ENCODE data around the gene IQCC. TPM values are rescaled to one million over a fixed set of nuclear protein-coding genes. Genes with fewer than 3 reads are reported as not detected.
"Not testable (repeated sequence)": the region's sequence is repeated elsewhere in the genome, so short reads cannot be mapped to it uniquely, and the experiment has no call there.

IQCC gene
- 1 to 10 TPM in 2 of 4 donors, under 1 TPM in 1, not detected in 1; 1.00 to 2.0 (median 1.9) TPM for total RNA-seq

DNA sequence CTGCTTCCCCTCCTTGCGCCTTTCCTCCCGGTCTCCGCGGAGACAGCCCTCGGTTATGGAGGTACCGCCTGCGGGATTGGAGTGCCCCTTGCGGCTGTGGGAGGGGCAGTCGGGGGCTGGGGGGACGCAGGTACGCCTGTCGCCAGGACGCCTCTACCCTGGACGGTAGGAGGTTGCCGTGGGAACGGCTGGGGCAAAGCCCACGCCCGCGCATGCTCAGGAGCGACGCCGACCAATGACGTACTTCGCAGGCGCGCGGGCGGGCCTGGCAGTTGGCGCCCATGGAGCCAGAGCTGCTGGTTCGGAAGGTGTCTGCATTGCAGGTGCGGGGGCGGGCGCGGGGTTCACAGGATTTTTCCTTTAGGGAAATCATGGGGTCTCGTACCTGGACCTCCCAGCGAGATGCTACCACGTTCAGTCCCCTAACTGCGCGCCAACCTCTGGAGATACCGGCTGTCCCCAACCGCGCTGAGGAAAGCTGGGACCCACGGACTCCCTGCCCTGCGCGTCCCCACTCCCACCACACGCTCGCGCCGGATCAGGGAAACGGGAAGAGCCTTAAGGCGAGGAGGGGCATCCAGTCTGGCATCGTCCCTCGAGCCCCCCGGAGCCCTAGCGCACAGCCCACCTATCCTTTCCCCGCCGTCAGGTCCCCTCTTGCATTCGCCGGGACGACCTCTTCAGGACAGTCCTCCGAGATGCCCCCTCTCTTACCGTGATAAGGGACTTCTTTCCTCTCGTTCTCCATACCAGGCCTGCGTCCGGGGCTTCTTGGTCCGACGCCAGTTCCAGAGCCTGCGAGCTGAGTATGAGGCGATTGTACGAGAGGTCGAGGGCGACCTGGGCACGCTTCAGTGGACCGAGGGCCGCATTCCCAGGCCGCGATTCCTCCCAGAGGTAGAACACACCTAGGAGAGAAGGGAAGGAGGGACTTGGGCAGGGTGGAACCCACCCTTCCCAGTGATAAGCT is at the start of gene IQCC:
TSS of gene IQCC (plus strand) at position 271 of the 970 bp plus-strand sequence. CDS start at position 282, 11 bp downstream.
- H3K4me3 ChIP-seq = peak within 1 kb of the TSS; percentile 45 to 70 (median 58)
- in situ Hi-C loops (cut with MboI; ENCODE audit: low pct_ligation_motif_present in 1 of 4, low pct_unique_long_range_greater_than_20kb in 1 of 4, low sequenced_read_pairs in 3 of 4) (loop anchor here in 1 of 4 donors (25.0 kb wide), 1 partner anchor 182 kb away; the partner anchor contains the start of gene BSDC1), intact Hi-C loops (cut with DNase I; ENCODE audit: low total_unique reads) (no loop called here)
- WGBS, 2 donors (ENCODE audit: low coverage in 1 of 2) = 2% methylated on average over 75 of the region's 77 CpGs; no CpG with 5 or more reads in 1 of the 2 donors
- H3K9me3 ChIP-seq = no peaks in the 10 kb centered on the region
- H3K4me1 ChIP-seq = peaks cover 22 to 47% (median 39%) of the 10 kb centered on the region in 4 donors
- TF ChIP-seq, protein P1, sequence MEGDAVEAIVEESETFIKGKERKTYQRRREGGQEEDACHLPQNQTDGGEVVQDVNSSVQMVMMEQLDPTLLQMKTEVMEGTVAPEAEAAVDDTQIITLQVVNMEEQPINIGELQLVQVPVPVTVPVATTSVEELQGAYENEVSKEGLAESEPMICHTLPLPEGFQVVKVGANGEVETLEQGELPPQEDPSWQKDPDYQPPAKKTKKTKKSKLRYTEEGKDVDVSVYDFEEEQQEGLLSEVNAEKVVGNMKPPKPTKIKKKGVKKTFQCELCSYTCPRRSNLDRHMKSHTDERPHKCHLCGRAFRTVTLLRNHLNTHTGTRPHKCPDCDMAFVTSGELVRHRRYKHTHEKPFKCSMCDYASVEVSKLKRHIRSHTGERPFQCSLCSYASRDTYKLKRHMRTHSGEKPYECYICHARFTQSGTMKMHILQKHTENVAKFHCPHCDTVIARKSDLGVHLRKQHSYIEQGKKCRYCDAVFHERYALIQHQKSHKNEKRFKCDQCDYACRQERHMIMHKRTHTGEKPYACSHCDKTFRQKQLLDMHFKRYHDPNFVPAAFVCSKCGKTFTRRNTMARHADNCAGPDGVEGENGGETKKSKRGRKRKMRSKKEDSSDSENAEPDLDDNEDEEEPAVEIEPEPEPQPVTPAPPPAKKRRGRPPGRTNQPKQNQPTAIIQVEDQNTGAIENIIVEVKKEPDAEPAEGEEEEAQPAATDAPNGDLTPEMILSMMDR (IDR thresholded peaks at IDR 0.05) = no peak
- TF ChIP-seq POLR2A (IDR thresholded peaks at IDR 0.05) (peak; percentile 76), EP300 (IDR thresholded peaks at IDR 0.05; ENCODE audit: low read depth) (no peak), POLR2AphosphoS5 (IDR thresholded peaks at IDR 0.05) (peak; percentile 80 to 91 (median 80))
- no peaks in the 10 kb centered on the region for H3K27me3 ChIP-seq
- no peaks in the 10 kb centered on the region for H3K36me3 ChIP-seq
- H3K27ac ChIP-seq = peak within 1 kb of the TSS; percentile 42 to 75 (median 65)
- DNase-seq = peak; percentile 90

DNA sequence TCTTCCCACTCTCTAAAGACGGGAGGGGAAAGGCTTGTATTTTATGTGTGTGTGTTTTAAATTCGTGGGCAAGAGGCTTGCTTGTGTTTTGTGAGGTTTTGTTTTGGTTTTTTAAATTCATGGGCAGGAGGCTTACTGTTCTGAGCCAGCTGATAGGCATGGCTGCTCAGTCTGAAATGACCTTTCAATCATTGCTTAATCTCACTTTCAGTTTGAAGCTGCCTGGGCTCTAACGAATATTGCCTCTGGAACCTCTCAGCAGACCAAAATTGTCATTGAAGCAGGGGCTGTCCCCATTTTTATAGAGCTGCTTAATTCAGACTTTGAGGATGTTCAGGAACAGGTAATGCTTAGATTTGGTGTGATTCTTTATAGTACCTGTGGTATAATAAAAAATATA is 46.3 kb upstream of the IQCC start:
- Histone ChIP-seq H3K36me3 (peaks cover 0 to 68% (median 28%) of the 10 kb centered on the region in 4 donors), H3K4me1 (no peaks in the 10 kb centered on the region), H3K9me3 (no peaks in the 10 kb centered on the region), H3K27ac (no peak overlapping the region), H3K4me3 (no peak overlapping the region), H3K27me3 (no peaks in the 10 kb centered on the region)
- no peak for TF ChIP-seq POLR2AphosphoS5 (IDR thresholded peaks at IDR 0.05)
- TF ChIP-seq, protein P1 (IDR thresholded peaks at IDR 0.05) = no peak
- TF ChIP-seq EP300 (IDR thresholded peaks at IDR 0.05; ENCODE audit: low read depth) = no peak
- TF ChIP-seq POLR2A (IDR thresholded peaks at IDR 0.05) = no peak
- intact Hi-C loops (cut with DNase I; ENCODE audit: low total_unique reads) = no loop called here
- in situ Hi-C loops (cut with MboI; ENCODE audit: low pct_ligation_motif_present in 1 of 4, low pct_unique_long_range_greater_than_20kb in 1 of 4, low sequenced_read_pairs in 3 of 4) = no loop called here
- WGBS, 2 donors (ENCODE audit: low coverage in 1 of 2) = 71 to 82% methylated on average over 3 of the region's 3 CpGs
- DNase-seq = no peak

DNA sequence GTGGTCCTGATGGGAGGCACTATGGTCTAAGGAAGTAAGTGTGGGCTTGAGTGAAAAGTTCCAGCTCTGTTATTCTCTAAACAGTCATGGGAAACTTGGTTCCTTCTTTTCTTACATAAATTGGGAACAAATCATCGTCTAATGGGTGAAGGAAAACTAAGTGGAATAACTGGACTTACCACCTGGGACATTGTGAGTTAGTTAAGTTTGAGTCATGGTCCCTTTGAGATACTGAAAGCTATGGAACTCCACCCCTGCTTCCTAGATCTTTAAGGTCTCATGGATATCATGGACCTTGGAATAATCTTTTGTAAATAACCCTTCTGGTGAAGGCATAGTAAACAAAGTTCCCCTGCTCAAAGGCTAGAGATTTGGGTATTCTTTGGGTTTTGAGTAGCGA is 42.1 kb upstream of the IQCC start:
- TF ChIP-seq EP300 (IDR thresholded peaks at IDR 0.05; ENCODE audit: low read depth) (no peak), POLR2A (IDR thresholded peaks at IDR 0.05) (no peak), POLR2AphosphoS5 (IDR thresholded peaks at IDR 0.05) (no peak)
- TF ChIP-seq, protein P1 (IDR thresholded peaks at IDR 0.05) = no peak
- Histone ChIP-seq H3K4me3 (no peak overlapping the region), H3K36me3 (peaks cover 0 to 78% (median 37%) of the 10 kb centered on the region in 4 donors), H3K9me3 (no peaks in the 10 kb centered on the region), H3K27me3 (no peaks in the 10 kb centered on the region), H3K27ac (no peak overlapping the region), H3K4me1 (no peaks in the 10 kb centered on the region)
- 84 to 90% methylated on average over 2 of the region's 2 CpGs for WGBS, 2 donors (ENCODE audit: low coverage in 1 of 2)
- in situ Hi-C loops (cut with MboI; ENCODE audit: low pct_ligation_motif_present in 1 of 4, low pct_unique_long_range_greater_than_20kb in 1 of 4, low sequenced_read_pairs in 3 of 4) (no loop called here), intact Hi-C loops (cut with DNase I; ENCODE audit: low total_unique reads) (no loop called here)
- no peak for DNase-seq

DNA sequence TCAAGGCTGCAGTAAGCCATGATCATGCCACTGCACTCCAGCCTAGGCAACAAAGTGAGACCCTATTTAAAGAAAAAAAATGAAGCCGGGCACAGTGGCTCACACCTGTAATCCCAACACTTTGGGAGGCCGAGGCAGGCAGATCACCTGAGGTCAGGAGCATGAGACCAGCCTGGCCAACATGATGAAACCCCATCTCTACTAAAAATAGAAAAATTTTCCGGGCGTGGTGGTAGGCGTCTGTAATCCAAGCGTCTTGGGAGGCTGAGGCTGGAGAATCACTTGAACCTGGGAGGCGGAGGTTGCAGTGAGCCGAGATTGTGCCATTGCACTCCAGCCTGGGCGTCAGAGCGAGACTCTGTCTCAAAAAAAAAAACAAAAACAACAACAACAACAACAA is 39.8 kb upstream of the IQCC start:
- WGBS, 2 donors (ENCODE audit: low coverage in 1 of 2) = 95 to 98% methylated on average over 6 to 10 of the region's 10 CpGs
- DNase-seq = not testable (repeated sequence)
- peaks cover 0 to 77% (median 35%) of the 10 kb centered on the region in 4 donors for H3K36me3 ChIP-seq

More for the DNA sequence above, 39.8 kb upstream of the IQCC start:
- H3K4me1 ChIP-seq; H3K27ac ChIP-seq; intact Hi-C loops (cut with DNase I; ENCODE audit: low total_unique reads); in situ Hi-C loops (cut with MboI; ENCODE audit: low pct_ligation_motif_present in 1 of 4, low pct_unique_long_range_greater_than_20kb in 1 of 4, low sequenced_read_pairs in 3 of 4); H3K9me3 ChIP-seq; H3K27me3 ChIP-seq; H3K4me3 ChIP-seq: not testable (repeated sequence)
